Ovary (tissue), 3 donors: ENCODE measurements around the gene EXOSC3.

Experiments used
- EP300 ChIP-seq: sonication (generic); formaldehyde crosslinking; IDR thresholded peaks from one replicate; pipeline ENCODE4 v1.6.1; 2017; ENCODE audit warnings: antibody characterized with exemption
- POLR2A ChIP-seq: fragments of 450-650 bp; IDR thresholded peaks from one replicate; pipeline ENCODE4 v1.6.1; 2017; ENCODE audit warnings: antibody characterized with exemption, mild to moderate bottlenecking, moderate library complexity
- TF ChIP-seq, protein P1 (sequence below), 3 donors: fragments of 450-650 bp in 2 of 3; fragments of 200-600 bp in 1 of 3; IDR thresholded peaks; one replicate each; pipeline versions ENCODE4 v1.5.1 to v1.8.0; 2016 to 2022; ENCODE audit warnings: antibody characterized with exemption in 3 of 3, mild to moderate bottlenecking in 1 of 3
- donor health status: DM: no; HTN: no; CAD: no.

DNA sequence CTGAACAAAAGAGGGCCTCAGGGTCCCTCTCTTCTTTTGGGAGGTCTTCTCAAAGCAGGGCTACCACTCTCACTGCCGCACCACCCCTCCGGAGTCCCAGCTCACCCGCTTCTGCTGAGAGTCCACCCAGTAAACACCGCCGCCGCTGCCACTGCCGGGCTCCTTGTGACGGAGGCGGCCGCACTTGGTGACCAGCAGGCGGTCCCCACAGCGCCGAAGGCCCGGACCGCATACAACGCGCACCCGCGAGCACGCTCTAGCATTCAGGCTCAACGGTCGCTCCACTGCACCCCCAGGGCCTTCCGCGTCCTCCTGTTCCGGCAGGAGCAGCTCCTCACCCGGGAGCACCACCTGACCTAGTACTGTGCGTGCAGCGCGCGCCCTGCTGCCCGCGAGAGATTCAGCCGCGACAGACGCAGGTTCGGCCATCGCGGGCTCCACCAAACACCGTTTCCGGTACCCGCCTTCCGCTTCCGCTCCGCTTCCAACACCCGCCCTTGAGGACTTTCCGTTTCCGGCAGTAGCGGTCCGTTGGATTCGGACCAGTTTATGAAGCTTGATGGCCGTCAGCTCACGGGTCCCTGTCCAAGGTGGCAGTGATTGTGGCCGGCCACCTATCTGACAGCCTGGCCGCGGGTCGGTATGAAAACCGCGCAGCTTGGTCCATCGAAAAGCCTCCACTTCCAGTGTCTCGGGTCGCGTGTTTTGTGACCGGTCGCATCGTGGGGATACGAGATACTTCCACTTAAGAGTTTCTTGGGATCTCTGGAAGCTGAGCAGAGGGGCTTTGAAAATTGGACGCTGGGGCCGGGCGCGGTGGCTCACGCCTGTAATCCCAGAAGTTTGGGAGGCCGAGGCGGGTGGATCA, at the start of gene EXOSC3:
- TF ChIP-seq POLR2A (peak; percentile 43), EP300 (no peak)
- TF ChIP-seq, protein P1, sequence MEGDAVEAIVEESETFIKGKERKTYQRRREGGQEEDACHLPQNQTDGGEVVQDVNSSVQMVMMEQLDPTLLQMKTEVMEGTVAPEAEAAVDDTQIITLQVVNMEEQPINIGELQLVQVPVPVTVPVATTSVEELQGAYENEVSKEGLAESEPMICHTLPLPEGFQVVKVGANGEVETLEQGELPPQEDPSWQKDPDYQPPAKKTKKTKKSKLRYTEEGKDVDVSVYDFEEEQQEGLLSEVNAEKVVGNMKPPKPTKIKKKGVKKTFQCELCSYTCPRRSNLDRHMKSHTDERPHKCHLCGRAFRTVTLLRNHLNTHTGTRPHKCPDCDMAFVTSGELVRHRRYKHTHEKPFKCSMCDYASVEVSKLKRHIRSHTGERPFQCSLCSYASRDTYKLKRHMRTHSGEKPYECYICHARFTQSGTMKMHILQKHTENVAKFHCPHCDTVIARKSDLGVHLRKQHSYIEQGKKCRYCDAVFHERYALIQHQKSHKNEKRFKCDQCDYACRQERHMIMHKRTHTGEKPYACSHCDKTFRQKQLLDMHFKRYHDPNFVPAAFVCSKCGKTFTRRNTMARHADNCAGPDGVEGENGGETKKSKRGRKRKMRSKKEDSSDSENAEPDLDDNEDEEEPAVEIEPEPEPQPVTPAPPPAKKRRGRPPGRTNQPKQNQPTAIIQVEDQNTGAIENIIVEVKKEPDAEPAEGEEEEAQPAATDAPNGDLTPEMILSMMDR (IDR thresholded peaks at IDR 0.05), result no peak
